GM04504 (cell line): ENCODE data around the gene SDC1.
"Not testable (repeated sequence)": the region's sequence is repeated elsewhere in the genome, so short reads cannot be mapped to it uniquely, and the experiment has no call there.

ENCODE experiments used
- DNase-seq: peaks from one replicate; pipeline ENCODE4 v3.0.0-alpha.2; 2012; ENCODE audit warnings: low read depth

SDC1 gene

DNA sequence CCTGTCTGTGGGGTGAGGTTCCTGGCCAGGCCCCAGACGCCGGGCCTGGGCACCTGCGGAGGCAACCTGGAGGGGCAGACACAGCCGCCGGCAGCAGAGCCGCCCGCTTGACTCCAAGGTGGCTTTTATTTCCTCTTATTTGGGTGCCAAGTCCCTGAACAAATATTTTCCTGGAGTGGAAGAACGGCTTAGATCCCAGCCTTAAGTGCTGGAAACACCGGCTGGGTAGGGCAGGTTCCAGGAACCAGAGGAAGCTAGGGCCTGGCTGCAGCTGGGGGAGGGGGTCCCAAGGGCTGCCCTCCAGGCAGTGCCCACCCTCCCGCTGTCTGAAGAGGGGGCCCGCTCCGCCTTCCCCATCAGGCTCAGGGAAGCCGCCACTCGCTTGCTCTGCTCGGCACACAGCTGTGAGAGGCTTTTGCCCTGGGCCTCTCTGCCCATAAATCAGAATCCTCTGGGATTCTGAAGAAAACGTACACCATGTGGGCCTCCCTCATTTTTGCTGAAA lies 28.2 kb downstream of the SDC1 start:
- DNase-seq: no peak

- no peak for DNase-seq
Measured at GRCh38 chr2:20196053-20196656, 28.8 kb downstream of the SDC1 start.

DNA sequence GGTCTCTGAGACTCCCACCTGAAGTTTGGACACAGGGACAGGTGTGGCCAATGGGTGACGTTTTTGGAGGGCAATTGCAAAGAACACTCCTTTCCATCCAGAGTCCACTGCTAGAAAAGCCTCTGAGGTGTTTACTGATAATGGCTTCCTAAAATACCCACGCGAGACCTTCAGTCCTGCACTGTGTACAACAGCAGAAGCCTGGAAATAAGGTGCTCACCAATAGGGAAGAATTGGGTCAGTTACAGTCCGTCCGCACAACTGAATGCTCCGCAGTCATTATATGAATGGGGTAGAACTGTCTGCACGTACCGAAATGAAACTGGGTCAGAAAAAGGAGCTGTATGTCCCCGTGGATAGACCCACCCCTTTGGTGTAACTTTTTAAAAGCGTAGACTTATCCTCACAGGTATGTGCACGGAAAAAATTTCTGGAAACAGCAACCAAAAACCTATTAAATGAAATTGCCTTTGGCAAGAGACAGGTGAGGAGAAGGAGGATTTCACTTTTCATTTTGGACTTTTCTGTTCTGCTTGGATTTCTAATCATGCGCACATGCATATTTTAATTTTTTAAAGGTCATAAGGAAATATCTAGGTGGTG lies 29.4 kb downstream of the SDC1 start:
- no peak for DNase-seq

DNA sequence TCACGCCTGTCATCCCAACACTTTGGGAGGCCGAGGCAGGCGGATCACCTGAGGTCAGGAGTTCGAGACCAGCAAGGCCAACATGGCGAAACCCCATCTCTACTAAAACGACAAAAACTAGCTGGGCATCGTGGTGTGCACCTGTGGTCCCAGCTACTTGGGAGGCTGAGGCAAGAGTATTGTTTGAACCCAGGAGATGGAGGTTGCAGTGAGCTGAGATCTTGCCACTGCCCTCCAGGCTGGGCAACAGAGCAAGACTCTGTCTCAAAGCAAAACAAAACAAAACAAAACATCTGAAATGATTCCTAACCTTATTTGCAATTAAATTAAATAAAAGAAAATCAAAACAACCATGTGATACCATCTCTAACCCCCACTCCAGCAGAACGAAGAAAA lies 29.9 kb downstream of the SDC1 start:
- DNase-seq: not testable (repeated sequence)

DNA sequence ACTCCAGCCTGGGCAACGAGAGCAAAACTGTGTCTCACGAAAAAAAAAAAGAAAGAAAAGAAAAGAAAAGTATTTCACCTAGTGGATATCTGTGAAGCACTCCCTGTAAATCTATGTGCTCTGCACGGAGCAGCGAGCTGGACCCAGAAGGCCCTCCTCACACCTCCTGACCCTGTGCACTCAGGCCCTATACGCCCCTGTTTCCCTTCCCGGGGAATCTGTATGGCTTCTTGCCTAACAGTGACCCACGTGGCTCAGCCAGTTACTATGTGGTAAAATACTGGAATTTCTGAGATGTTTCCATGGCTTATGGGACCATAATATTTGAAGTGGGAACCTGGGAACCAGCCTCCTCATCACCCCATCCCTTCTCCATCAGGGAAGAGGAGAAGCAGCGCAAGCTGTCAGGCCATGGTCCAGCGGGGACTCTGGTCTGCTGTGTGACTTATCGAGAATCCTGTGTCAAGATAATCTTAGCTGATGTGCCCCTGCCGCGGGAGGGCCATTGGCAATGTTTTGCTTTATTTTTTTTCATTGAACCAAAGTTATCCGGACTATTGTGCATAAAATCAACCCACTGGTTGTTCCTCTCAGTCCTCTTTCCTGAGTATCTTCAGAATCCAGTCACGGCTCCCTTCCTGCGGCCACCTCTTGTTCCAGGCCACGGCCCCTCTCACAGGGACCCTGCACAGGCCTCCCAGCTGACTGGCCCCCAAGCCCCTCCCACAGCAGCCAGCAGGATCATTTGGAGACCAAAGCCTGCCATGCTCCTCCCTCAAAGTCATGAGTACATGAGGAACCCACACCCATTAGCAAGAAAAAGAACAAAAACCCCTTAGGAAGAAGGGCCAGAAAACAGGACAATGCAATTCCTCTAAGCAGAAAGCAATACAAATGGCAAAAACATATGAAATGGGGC lies 30.6 kb downstream of the SDC1 start:
- DNase-seq: no peak

- DNase-seq: no peak
Measured at GRCh38 chr2:20193185-20193584, 31.7 kb downstream of the SDC1 start.

- DNase-seq: no peak
Measured at GRCh38 chr2:20192781-20193180, 32.1 kb downstream of the SDC1 start.

GRCh38 chr2:20191714-20192569 lies 33.0 kb downstream of the SDC1 start:
- DNase-seq: no peak

DNA sequence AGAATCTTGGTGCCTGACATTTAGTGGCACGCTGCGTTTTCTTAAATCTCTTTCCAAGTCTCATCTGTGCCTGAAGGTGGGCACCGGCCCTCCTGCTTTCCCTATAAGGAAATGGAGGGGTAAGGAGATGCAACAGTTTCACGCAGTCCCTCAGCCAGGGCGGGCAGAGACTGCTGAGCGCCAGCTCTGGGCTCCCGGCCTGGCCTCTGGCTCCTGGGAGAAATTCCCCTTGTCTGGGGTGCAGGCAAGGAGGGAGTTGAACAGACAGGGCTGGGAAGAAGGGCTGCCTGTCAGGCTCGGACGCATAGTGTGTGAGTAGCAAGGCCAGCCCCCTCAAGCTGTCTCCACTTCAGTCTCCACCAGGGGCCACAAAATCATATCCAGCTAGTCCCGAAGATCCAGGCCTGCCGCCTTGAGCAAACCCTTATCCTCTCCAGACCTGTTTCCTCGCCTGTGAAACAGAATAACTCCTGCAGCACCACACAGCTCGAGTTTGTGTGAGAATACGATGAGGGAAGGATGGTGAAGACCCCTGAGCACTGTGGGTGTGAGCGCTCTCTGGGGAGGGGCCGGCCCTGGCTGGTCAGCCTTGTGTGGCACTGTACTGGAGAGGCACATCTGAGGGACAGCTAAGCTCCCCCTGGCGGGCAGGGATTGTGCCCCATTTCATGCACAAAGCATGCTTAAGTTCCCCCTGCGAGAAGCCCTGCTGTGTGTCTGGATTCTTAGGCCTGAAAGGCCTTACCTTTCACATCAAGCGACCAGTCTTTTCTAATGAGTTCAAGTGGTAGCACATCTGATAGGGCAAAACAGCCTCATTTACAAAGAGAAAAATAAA lies 33.8 kb downstream of the SDC1 start:
- DNase-seq: no peak

DNA sequence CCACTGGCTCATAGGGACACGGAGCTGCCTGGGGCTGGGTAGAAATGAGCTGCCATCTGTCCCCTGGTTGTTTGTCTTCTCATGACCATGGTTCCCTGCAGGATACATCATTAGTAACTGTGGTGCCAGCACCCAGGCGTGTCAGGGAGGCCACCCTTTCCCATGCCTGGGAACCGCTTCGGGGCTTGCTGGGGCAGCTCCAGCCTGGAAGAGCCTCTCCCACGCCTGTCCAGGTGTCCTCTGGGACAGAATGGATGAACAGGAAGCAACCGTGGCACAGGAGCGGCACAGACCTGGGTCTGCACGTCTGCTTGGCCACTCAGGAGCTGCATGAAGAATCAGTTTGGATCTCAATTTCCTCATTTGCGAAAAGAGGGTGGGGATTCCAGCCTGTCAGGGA lies 34.8 kb downstream of the SDC1 start:
- DNase-seq: no peak

- DNase-seq: no peak
Measured at GRCh38 chr2:20189299-20189931, 35.5 kb downstream of the SDC1 start.

DNA sequence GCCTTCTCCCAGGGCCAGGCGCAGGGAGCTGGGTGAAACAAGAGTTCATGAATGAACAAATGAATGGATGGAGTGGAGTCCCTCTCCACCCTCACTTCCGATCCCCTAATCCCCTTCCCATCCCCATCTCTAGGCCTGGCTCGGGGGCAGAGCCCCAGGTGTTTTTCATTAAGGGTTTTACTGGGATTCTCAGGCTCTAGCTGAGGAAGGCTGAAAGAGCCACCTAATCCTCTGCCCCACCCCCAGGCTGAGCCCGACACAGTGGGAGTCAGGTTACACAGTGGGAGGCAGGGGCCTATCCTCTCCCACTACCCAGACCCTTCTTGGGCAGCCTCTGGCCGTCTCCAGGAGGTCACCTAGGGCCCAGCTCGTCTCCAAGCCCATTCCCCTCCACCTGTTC lies 36.1 kb downstream of the SDC1 start:
- DNase-seq: no peak

GRCh38 chr2:20188201-20188600 lies 36.7 kb downstream of the SDC1 start:
- DNase-seq: no peak

DNA sequence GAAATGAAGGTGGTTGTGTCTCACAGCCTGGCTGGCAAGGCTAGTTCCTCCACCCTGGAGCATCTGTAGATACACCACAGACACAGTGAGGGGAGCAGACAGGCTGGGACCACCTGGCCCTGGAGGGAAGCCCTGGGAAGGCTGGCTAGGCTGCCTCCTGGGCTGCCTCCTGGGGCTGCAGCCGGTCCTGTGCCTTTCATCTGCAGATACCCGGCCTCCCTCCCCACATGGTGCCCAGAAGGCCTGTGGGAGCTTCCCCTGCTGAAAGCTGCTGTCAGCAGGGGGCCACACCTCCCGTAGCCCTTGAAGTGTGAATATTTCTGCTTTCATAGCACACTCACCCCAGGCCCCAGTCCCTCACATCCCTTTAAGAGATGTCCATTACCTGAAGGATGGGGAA lies 37.6 kb downstream of the SDC1 start:
- DNase-seq: no peak

- no peak for DNase-seq
Measured at GRCh38 chr2:20186855-20187187, 38.1 kb downstream of the SDC1 start.

DNA sequence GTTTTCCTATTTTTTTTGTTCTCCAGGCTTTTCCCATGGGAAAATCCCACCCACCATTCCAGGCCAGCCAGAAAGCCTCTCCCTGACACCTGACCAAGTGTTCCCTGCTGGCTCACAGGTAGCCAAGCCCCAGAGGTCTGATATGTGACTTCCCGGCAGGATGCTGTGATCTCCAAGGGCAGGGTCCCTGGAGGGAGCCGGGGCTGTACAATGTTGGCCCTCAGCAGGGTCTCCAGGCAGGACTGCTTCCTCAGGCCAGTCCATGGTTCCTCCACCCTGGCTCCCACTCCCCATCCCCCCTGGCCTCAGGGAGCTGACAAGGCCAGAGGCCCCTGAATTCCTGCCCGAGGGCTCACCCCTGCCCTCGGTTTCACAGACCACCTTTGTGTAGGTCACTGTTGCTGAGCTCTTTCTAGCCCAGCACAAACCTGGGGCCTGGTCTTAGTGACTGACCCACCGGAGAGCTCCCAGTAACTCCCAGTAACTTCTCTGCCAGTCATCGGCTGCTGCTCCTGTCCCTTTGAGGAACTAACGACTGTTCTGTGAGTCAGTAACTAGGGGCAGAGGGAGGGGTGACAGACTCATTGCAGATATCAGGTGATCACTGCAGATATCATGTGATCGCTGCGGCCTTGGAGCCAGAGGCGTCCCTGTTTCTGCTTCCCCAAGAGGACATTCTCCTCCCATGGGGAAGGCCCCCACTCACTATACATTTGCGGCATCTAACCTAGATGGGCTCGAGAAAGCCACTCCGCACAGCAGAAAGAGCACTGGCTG lies 38.7 kb downstream of the SDC1 start:
- DNase-seq: no peak

DNA sequence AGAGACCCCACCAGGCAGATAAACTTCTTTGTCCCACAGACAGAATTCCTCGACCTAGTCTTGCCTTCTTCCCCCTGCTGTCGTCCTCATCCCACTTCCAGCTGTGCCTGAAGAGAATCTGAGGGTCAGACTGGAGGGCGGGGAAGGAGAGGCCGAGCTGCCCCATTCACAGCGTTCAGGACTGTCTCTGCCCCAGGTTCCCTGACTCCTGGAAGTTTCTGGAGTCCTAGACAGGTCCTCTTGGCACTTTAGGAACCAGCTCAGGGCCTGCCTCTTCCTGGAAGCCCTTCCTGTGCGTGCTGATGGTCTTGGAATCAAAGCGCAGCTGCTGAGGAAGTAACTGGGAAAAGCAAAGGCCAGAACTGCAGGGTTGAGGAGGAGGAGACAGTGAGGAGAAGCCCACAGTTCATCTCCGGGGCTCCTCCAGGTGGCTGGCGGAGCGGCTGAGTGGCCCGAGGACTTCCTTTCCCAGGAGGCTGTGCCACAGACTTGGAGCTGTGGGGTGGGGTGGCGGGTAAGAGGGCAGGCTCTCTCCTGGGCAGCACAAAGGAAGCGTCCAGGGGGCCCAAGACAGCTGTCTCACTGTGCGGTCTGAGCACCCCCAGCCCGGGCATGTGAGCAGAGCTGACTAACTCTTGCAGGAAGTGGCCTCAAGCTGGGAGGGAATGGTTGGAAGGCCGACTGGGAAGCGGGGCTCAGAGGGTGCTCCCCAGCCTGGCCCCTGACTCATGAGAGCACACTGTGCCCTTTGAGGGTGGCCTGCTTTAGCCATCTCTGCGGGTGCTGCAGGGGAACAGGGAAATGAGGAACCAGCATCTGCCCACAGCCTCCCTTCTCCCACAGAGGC lies 39.5 kb downstream of the SDC1 start:
- DNase-seq: no peak

- DNase-seq: no peak
Measured at GRCh38 chr2:20184067-20184938, 40.6 kb downstream of the SDC1 start.
